GM04503 (cell line): ENCODE results near the gene CLHC1.
A peak's percentile ranks its signal among the peaks of the same experiment; 100 is the strongest.
"Not testable (repeated sequence)": the region's sequence is repeated elsewhere in the genome, so short reads cannot be mapped to it uniquely, and the experiment has no call there.

ENCODE experiments used
- DNase-seq: peaks from one replicate; pipeline ENCODE4 v3.0.0-alpha.2; 2012; ENCODE audit warnings: low read depth

CLHC1 gene

DNA sequence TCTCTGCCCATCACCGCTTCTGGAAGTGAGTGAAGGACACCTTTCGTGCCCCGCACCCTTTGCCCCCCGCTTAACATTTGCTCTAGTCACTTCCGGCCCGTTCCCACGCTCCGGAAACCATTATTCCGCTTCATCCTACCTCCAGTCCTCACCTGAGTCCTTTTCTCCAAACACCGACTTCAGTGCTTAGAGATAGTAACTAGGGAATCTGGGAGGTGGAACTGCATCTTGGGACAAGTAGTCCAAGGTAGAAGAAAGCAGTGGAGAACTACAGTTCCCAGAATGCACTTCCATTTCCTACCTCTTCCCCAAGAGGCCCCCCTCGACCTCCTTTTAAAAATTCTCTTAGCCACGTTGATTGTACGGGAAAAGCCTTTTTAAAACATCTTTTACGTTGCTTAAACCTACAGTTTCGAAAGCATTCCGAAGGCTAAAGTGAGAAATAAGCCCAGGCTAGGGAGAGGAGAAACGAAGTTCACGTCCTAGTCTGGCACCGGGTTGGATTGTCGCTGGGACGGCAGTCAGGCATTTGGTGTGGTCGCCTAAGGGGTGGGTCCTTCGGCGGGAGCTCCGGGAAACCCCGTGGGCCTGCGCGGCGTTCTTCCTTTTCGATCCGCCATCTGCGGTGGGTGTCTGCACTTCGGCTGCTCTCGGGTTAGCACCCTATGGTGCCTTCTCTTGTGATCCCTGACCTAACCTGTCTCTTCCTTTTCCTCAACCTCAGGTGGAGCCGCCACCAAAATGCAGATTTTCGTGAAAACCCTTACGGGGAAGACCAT, at the start of gene CLHC1, which contains the start of gene RPS27A:
CLHC1 (minus strand) TSS at position 210 of the 779 bp plus-strand sequence. CDS start 9,882 bp downstream, outside the sequence.
RPS27A (plus strand) TSS at position 605 of the 779 bp plus-strand sequence; CDS start at position 742, 137 bp downstream.
- DNase-seq, result peak; percentile 88

DNA sequence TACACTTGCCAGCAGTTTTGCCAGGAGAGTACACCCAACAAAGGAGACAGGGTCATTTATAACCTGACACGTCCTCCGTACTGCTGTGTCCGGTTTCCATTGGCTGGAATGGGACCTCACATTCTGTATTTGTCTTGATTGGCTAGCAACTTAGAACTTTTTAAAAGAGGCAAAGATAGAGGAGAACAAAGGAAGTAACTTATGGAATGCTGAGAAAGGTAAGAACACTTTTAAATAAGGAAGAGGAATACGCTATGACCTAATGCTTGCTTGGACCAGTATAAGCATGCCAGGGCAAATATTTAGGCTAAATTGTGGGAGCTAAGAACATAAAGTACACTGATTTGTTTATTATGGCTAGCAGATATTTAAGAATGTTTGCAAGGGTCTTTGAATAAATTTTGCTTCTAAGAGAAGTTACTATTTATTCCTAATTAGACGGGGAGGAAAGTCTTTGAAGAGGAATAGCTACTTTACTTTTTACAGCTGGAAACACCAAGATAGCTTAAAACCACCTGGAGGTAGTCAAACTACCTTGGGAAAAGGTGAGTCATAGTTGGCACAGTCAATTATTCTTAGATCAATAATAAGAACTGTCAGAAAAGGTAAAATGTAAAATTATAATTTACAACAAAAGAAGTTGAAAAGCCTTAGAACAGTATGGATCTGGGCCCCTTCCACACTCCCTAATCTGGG, 48.9 kb upstream of the CLHC1 start:
- not testable (repeated sequence) for DNase-seq

DNA sequence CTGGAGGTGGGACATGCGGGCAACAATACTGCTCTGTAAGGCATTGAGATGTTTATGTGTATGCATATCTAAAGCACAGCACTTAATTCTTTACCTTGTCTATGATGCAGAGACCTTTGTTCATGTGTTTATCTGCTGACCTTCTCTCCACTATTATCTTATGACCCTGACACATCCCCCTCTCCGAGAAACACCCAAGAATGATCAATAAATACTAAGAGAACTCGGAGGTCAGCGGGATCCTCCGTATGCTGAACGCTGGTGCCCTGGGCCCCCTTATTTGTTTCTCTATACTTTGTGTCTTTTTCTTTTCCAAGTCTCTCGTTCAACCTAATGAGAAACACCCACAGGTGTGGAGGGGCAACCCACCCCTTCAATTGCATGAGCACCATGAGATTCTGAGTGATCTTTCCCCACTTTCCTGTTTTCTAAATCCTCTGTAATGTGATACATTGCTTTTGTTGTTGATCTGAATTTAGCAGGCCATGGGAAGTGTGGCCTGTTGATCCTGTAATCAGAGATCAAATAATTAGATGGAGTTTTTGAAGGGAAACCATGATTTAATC, 47.8 kb upstream of the CLHC1 start:
- not testable (repeated sequence) for DNase-seq

DNA sequence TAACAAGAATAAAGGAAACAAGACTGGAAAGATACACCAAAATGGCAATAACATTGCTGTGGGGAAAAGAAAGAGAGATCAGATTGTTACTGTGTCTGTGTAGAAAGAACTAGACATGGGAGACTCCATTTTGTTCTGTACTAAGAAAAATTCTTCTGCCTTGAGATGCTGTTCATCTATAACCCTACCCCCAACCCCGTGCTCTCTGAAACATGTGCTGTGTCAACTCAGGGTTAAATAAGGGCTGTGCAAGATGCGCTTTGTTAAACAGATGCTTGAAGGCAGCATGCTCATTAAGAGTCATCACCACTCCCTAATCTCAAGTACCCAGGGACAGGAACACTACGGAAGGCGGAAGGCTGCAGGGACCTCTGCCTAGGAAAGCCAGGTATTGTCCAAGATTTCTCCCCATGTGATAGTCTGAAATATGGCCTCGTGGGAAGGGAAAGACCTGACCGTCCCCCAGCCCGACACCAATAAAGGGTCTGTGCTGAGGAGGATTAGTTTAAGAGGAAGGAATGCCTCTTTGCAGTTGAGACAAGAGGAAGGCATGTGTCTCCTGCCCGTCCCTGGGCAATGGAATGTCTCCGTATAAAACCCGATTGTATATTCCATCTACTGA, 47.2 kb upstream of the CLHC1 start:
- not testable (repeated sequence) for DNase-seq

DNA sequence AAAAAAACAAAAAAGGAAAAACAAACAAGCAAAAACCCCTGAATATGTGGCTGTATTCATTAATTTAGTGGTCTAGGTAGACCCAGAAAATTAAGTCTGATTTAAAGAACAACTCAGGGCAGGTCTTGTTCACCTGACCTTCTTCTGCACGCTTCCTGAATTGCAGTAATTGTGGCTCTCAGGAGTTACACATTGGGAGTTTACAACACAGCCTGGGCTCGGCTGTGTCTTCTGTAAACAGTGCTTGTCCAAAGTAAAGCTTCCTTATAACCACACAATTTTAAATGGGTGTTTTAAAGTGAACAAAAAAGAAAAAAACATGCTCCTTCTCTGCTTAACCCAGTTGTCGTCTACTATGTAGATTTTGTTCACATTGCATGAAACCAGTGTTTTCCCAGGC, 45.2 kb upstream of the CLHC1 start:
- DNase-seq, result no peak

DNA sequence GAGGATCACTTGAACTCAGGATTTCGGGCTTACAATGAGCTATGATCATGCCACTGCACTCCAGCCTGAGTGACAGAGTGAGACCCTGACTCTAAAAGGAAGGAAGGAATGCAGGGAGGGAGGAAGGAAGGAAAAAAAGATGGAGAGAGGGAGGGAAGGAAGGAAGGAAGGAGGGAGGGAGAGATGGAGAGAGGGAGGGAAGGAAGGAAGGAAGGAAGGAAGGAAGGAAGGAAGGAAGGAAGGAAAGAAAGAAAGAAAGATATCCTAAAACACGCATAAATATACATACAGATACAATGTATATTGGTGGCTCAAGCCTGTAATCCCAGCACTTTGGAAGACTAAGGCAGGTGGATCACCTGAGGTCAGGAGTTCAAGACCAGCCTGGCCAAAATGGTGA, 42.3 kb upstream of the CLHC1 start:
- DNase-seq, result not testable (repeated sequence)

DNA sequence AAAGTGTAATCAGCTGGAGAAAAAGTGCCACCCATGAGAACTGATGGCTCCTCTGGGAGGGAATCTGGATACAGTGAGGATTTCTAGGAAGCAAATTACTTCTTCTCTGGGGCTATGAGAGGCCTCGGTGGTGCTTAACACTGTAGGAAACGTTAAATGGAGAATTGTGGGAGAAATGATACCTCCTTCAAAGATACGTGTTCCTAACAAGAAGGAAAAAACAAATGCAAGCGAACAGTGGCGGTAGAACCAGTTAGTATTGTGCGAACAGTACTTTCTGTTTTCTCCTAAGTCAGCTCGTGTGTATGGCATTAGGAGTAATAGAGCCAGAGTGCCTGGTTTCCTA, 37.5 kb upstream of the CLHC1 start:
- no peak for DNase-seq

DNA sequence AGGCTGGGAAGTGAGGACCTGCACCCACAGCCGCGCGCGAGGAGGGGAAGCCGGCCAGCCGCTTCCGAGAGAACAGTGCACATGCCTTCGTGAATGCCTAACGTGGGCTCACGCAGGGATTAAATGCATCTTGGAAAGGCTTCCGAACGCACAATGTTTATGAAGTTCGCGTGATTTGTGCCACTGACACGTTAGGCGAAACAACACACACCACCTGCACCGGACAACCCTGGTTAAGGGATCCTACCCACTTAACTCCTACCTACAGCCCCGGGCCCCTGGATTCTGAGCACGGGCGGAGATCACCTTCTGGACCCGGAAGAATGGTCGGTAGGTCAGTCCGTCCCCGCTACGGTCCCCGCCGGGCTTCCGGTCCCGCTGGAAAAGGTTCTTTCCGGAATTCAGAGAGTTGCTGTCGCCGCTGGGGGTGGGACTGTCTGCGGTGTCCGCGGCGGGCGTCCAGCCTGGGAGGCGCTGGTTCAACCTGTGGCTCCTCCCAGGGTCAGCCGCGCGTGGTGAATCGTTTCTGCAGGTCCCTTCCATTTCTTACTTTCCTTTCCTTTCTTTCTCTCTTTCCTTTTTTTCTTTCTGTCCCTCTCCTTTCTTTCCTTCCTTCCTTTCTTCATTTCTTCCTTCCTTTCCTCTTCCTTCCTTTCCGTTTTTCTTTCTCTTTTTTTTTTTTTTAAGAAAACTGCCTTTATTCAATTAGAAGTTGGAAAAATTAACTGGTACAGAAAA, 37.0 kb upstream of the CLHC1 start, which contains the start of gene MTIF2:
MTIF2 (minus strand) TSS at position 325 of the 738 bp plus-strand sequence. CDS start 5,373 bp downstream, outside the sequence.
- peak; percentile 70 for DNase-seq

DNA sequence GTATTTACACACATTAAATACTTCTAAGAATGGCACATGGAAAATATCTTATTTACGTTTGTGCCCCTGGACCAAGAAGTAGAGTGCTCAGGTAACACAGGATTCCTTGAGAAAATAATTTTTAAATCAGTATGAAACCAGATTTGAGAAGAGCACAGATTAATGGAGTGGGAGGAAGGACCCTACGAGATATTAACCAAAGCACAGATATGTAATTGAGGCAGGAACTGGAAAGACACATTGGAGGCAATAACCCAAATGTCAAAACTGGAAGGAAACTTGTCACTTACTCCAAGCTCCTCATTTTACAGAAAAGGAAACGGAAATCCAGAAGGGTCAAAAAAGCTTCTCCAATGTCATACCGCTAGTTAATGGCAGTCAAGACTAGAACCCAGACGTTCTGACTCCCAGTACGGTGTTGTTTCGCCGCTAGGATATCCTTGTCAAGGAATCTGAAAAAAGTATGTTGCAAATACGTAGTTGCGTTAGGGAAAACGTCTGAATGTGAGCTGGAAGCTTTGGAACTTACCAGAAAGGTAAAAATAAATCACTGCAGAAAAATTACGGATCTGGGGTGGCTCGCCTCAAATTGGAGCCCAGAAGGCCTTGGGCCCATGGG, 36.3 kb upstream of the CLHC1 start:
- DNase-seq, result no peak

DNA sequence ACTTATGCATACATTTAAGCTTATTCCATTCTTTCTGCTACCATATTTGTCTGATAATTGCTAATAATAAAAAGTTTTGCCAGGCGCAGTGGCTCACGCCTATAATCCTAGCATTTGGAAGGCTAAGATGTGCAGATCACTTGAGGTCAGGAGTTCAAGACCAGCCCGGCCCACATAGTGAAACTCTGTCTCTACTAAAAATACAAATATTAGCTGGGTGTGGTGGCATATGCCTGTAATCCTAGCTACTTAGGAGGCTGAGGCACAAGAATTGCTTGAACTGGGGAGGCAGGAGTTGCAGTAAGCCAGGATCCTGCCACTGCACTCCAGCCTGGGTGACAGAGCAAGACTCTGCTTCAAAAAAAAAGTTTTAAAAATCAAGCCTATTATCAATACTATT, 27.5 kb upstream of the CLHC1 start:
- not testable (repeated sequence) for DNase-seq

DNA sequence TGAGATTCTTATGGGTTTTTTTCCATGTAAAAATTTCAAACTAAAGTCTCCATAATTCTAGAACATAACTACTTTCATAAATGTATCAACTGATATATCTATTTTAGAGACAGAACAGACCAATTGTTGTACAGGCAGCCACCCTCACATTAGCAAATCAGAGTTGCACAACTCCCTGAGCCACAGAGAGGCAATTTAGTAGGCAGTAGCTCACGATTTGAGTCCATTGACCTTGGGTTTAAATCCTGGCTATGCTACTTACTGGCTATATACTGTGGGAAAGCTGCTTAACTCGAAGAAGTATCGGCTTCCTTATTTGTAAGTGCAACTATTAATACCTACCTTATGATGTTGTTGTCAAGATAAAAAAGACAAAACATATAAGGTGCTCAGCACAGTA, 20.7 kb upstream of the CLHC1 start:
- no peak for DNase-seq

DNA sequence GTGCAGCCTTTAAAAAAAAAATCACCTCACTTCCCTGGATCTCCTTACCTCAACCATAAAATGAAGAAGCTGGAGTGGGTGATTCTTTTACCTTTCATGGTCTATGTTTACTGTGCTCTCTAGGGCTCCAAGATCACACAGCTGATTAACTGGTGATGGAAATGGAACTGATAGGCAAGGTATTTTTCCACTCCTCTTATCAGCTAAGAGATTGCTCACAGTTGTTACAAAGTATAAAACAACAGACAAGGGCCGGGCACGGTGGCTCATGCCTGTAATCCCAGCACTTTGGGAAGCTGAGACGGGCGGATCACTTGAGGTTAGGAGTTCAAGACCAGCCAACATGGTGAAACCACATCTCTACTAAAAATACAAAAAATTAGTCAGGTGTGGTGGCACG, 14.9 kb upstream of the CLHC1 start:
- no peak for DNase-seq

DNA sequence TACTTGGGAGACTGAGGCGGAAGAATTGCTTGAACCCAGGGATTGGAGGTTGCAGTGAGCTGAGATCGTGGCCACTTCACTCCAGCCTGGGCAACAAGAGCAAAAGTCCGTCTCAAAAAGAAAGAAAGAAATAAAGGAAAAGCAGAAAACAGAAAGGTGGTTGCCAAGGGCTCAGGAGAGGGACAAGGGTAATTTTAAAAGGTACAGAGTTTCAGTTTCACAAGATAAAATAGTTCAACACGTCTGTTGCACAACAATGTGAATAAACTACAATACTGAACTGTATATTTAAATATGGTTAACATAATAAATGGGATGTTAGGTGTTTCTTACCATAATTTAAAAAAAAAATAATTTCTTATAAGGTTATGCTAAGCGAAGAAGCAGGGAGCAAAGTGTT, 13.3 kb upstream of the CLHC1 start:
- DNase-seq, result no peak

DNA sequence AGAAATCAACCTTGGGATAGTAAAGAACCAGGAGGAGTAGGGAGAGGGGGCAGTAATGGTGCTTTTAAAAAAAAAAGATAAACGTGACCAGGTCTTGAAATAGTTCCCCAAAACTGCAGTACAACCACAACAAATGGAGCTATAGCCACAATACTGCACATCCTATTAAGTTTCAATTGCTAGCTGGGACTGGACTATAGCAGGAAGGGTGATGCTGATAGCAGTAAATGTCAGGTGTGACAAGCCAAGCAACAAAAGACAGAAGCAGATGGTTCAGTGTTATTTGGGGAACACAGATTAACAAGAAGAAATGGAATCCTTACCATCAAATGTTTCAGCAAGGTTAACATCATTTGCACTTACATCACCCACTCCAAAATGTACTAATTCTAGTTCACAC, 10.5 kb upstream of the CLHC1 start:
- DNase-seq, result no peak

DNA sequence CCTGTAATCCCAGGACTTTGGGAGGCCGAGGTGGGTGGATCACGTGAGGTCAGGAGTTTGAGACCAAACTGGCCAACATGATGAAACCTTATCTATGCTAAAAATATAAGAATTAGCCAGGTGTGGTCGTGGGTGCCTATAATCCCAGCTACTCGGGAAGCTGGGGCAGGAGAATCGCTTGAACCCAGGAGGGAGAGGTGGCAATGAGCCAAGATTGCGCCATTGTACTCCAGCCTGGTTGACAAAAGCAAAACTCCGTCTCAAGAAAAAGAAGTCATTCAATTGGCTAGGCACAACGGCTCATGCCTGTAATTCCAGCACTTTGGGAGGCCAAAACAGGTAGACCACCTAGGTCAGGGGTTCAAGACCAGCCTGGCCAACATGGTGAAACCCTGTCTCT, 9.5 kb upstream of the CLHC1 start:
- DNase-seq, result not testable (repeated sequence)

DNA sequence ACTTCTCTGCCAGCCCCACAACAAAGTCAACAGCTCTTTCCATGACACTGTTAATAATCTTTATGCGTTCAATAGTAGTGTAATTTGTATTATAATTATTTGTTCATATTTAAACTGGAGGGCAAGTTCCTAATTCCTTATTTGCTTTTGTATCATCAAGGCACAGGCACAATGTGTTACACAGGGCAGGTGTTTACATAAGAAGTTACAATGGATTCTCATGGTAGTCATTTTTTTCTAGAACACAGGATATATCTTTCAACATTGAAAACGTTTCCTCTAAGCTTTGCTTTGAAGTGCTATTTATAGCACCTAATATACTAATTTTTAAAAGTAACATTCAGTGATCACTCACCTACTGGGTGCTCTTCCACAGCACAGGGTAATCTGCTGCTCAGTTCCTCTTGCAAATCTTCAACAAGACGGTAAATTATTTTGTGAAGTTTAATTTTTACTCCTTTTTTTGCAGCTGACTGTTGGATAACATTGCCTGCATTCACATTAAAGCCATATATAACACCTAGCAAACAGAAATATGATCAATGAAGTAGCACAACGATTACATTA, 7.6 kb upstream of the CLHC1 start:
- DNase-seq, result no peak

DNA sequence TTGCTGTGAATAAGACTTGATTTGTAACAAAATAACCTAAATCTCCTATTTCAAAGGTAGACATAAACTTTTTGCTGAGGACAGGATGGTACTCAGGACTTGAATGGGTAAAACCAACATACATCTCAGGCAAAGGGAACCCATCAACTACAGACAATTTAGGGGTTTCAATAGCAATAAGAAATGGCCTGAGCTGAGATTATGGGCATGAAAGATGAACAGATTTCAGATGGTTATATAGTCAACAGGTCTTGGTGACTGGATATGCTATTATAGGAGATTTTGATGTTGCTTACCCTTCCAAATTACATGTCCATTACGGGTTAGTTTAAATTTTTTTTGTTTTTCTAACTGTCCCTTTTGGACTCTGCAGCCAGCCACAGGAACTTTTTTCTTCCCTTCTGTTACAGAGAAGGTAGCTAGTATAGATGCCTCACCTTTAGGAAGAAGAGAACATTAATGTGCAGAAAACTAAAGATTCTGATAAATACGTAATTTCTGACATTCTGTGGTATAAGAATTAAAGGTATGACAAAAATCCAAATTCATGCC, 5.0 kb upstream of the CLHC1 start:
- DNase-seq, result no peak

DNA sequence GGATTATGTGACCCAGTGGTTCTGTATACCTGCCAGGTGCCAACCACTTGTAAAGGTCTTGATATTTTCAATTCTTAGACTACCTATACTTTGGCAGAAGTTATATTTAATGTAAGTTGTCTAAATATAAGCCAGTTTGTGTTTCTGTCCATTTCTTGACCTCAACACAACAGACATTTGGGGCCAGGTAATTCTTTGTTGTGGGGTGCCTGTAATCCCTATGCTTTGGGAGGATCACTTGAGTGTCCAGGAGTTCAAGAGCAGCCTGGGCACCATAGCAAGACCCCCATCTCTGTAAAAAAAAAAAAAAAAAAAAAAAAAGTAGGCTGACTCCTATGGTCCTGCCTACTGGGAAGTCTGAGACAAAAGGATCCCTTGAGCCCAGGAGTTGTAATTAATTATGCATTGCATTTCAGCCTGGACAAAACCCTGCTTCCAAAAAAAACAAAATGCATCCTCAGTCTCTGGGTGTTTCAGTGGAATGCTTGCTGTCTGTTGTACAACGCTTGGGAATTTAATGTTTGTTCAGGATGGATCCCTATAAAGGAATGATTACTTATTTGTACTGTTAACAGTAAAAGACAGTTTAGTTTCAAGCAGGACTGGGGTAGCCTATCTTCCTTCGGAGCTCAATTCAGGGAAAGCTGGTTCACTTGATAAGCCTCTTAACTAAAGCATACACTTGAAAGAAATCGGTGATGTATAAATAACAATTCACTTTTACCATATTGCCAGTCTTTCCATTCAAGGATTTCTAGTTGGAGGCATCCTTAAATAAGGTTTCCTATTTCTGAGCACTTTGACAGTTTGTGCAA, 3.8 kb upstream of the CLHC1 start:
- DNase-seq, result no peak

DNA sequence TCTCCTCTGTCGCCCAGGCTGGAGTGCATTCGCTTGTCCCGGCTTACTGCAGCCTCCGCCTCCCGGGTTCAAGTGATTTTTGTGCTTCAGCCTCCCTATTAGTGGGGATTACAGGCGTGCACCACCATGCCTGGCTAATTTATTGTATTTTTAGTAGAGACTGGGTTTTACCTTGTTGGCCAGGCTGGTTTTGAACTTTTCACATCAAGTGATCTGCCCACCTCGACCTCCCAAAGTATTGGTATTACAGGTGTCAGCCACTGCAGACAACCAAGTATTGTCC, 1.5 kb upstream of the CLHC1 start:
- DNase-seq, result no peak
